PFSK-1 (cell line): ENCODE results near the gene KRTAP10-8. TPM values are rescaled to one million over a fixed set of nuclear protein-coding genes. Genes with fewer than 3 reads are reported as not detected.

Experiments
- FOXP2 ChIP-seq: optimal IDR thresholded peaks from 2 replicates; pipeline ENCODE3; 2011; ENCODE audit warnings: borderline replicate concordance, control low read depth, inconsistent platforms; ENCODE audit not compliant: insufficient read depth; ENCODE audit errors: extremely low read length, extremely low read depth
- POLR2AphosphoS5 ChIP-seq: IDR thresholded peaks from 2 replicates; pipeline ENCODE4 v1.6.1; 2012; ENCODE audit warnings: low read depth, mild to moderate bottlenecking, control low read depth, low read length, moderate library complexity
- SIN3A ChIP-seq: IDR thresholded peaks from 2 replicates; pipeline ENCODE4 v1.6.1; 2012; ENCODE audit warnings: mild to moderate bottlenecking, low read length, moderate library complexity, borderline replicate concordance; ENCODE audit not compliant: insufficient read depth
- TAF1 ChIP-seq: IDR thresholded peaks from 2 replicates; pipeline ENCODE4 v1.6.1; 2012; ENCODE audit warnings: low read length, control low read depth, borderline replicate concordance; ENCODE audit not compliant: insufficient read depth
- polyA plus RNA-seq: library from polyadenylated mRNA; unstranded; fragments of >200 nt; gene quantifications from one replicate; pipeline ENCODE4 v1.2.1, GENCODE V29; 2012; ENCODE audit warnings: low read depth, missing spikeins; ENCODE audit not compliant: insufficient read length
- TF ChIP-seq, protein P1 (sequence below), 2 experiments: IDR thresholded peaks; 2 replicates each; pipeline versions ENCODE4 v1.6.1 to v1.8.0; 2011 to 2012; ENCODE audit warnings: low read depth in 2 of 2, low read length in 2 of 2, control low read depth in 1 of 2, inconsistent platforms in 1 of 2, mild to moderate bottlenecking in 1 of 2, moderate library complexity in 1 of 2; ENCODE audit not compliant: insufficient read depth in 1 of 2

The KRTAP10-8 gene
- not detected for polyA plus RNA-seq

DNA sequence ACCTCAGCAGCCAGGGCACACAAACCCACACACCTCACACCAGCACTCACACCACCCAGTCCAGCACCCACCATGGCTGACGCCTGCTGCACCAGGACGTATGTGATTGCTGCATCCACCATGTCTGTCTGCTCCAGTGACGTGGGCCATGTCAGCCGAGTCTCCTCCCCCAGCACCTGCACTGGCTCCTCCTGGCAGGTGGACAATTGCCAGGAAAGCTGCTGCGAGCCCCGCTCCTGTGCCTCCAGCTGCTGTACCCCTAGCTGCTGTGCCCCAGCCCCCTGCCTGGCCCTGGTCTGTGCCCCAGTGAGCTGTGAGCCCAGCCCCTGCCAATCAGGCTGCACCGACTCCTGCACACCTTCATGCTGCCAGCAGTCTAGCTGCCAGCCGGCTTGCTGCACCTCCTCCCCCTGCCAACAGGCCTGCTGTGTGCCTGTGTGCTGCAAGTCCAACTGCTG, at the start of gene KRTAP10-8:
Gene KRTAP10-8, plus strand, starts transcription at position 51 of the 458 bp plus-strand sequence. Its CDS starts 22 bp downstream, at position 73.
- TF ChIP-seq FOXP2 (no peak), SIN3A (no peak), POLR2AphosphoS5 (no peak), TAF1 (no peak)
- TF ChIP-seq, protein P1, sequence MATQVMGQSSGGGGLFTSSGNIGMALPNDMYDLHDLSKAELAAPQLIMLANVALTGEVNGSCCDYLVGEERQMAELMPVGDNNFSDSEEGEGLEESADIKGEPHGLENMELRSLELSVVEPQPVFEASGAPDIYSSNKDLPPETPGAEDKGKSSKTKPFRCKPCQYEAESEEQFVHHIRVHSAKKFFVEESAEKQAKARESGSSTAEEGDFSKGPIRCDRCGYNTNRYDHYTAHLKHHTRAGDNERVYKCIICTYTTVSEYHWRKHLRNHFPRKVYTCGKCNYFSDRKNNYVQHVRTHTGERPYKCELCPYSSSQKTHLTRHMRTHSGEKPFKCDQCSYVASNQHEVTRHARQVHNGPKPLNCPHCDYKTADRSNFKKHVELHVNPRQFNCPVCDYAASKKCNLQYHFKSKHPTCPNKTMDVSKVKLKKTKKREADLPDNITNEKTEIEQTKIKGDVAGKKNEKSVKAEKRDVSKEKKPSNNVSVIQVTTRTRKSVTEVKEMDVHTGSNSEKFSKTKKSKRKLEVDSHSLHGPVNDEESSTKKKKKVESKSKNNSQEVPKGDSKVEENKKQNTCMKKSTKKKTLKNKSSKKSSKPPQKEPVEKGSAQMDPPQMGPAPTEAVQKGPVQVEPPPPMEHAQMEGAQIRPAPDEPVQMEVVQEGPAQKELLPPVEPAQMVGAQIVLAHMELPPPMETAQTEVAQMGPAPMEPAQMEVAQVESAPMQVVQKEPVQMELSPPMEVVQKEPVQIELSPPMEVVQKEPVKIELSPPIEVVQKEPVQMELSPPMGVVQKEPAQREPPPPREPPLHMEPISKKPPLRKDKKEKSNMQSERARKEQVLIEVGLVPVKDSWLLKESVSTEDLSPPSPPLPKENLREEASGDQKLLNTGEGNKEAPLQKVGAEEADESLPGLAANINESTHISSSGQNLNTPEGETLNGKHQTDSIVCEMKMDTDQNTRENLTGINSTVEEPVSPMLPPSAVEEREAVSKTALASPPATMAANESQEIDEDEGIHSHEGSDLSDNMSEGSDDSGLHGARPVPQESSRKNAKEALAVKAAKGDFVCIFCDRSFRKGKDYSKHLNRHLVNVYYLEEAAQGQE (IDR thresholded peaks at IDR 0.05; ENCODE audit: insufficient read depth in 1 of 2, low read depth in 2 of 2, low read length in 2 of 2): no peak

DNA sequence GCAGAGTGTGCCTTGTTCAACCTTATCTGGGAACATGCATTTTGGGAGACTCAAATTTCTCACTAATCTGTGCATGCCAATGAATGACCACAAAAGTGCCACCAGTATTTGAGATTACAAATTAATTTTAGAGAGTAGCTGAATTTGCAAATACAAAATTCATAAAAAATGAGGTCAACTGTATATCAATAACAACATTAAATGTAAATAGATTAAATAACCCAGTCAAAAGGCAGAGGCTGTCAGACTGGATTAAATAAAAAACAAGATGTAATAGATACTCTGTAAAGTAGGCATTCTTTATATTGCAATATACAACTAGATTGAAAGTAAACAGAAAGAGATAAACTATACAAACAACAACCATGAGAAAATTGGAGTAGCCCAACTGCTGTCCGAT, 47.8 kb upstream of the KRTAP10-8 start:
- TF ChIP-seq, protein P1 (IDR thresholded peaks at IDR 0.05; ENCODE audit: insufficient read depth in 1 of 2, low read depth in 2 of 2, low read length in 2 of 2): no peak
- no peak for TF ChIP-seq FOXP2
- no peak for TF ChIP-seq SIN3A

DNA sequence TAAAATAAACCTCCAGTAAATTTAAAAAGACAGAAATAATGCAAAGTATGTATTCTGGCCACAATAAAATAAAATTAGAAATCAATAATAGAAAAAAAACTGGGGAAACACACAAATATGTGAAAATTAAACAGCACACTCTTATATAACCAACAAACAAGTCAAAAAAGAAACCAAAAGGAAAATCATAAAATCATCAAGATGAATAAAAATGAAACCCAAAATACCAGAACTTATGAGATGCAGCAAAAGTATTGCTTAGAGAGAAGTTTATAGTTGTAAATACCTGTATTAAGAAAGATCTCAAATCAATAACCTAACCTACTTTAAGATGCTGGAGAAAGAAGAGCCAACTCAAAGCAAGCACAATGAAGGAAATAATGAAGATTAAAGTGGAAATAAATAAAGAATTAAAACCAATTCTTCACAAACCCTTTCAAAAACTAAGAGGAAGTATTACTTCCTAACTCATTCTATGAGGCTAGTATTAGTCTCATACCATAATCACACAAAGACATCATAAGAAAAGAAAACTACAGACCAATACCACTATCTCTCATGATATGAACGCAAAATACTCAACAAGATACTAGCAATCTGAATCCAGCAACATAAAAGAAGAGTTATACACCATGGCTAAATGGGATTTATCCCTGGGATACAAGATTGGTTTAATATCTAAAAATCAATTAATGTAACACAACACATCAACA, 46.8 kb upstream of the KRTAP10-8 start:
- TF ChIP-seq TAF1: no peak
- TF ChIP-seq, protein P1 (IDR thresholded peaks at IDR 0.05; ENCODE audit: insufficient read depth in 1 of 2, low read depth in 2 of 2, low read length in 2 of 2): no peak
- no peak for TF ChIP-seq POLR2AphosphoS5
- no peak for TF ChIP-seq SIN3A
- no peak for TF ChIP-seq FOXP2

DNA sequence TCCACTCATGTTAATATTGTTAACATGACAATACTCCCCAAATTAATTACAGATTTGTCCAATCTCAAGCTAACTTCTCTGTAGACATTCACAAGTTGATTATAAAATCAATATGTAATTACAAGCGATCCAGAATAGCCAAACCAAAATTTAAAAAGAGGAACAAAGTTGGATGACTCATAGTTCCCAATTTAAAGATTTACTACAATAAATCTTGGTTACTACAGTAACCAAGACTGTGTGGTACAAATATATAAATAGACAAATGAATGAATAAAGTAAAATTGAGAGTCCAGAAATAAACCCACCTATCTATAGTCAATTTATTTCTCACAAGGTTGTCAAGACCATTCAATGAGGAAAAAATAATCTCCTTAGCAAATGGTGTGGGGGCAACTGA, 45.5 kb upstream of the KRTAP10-8 start:
- TF ChIP-seq, protein P1 (IDR thresholded peaks at IDR 0.05; ENCODE audit: insufficient read depth in 1 of 2, low read depth in 2 of 2, low read length in 2 of 2): no peak
- no peak for TF ChIP-seq SIN3A
- no peak for TF ChIP-seq TAF1
- no peak for TF ChIP-seq FOXP2
- TF ChIP-seq POLR2AphosphoS5: no peak
